ENCODE data around the gene CRIM1. TPM values are rescaled to one million over a fixed set of nuclear protein-coding genes. Genes with fewer than 3 reads are reported as not detected.

The CRIM1 gene
- total and polyA plus RNA-seq, 2 of the 8 experiments (the other 6 are each of a cell fraction or from before 2014, with no cell fraction given), result 9.4 to 28.4 TPM

- no peak for TF ChIP-seq TAF7 (optimal IDR thresholded peaks at IDR 0.05; ENCODE audit: borderline replicate concordance, low read depth, low read length)
- no peak for TF ChIP-seq CHD2 (IDR thresholded peaks at IDR 0.05; ENCODE audit: low read length)
These were observed 53.8 kb downstream of the CRIM1 start (continued) for GRCh38 chr2:36409335-36409734.
